Stomach smooth muscle (tissue), 2 donors: ENCODE data around the gene USP25.

Experiments
- H3K27ac ChIP-seq: one replicate; pipeline ENCODE4 v1.7.0; 2013; ENCODE audit warnings: mild to moderate bottlenecking, low read length, inconsistent platforms
- H3K27me3 ChIP-seq, 2 donors: one replicate each; pipeline ENCODE4 v1.7.0; 2013; ENCODE audit warnings: low read length in 2 of 2; ENCODE audit not compliant: insufficient read depth in 2 of 2, control insufficient read depth in 1 of 2
- H3K36me3 ChIP-seq, 2 donors: one replicate each; pipeline ENCODE4 v1.7.0; 2013; ENCODE audit warnings: low read length in 2 of 2; ENCODE audit not compliant: control insufficient read depth in 2 of 2, insufficient read depth in 2 of 2
- H3K4me1 ChIP-seq: one replicate; pipeline ENCODE4 v1.7.0; 2013; ENCODE audit warnings: low read length; ENCODE audit not compliant: control insufficient read depth, insufficient read depth
- H3K4me3 ChIP-seq, 2 donors: one replicate each; pipeline ENCODE4 v1.7.0; 2013; ENCODE audit warnings: low read length in 2 of 2
- H3K9ac ChIP-seq, 2 donors: one replicate each; pipeline ENCODE4 v1.7.0; 2013; ENCODE audit warnings: low read length in 2 of 2, mild to moderate bottlenecking in 1 of 2
- H3K9me3 ChIP-seq, 2 donors: one replicate each; pipeline ENCODE4 v1.7.0; 2013; ENCODE audit warnings: low read length in 2 of 2; ENCODE audit not compliant: control insufficient read depth in 2 of 2
- donor health status: healthy.
- donor health status: Pancreatic carcinoma.

Gene USP25

DNA sequence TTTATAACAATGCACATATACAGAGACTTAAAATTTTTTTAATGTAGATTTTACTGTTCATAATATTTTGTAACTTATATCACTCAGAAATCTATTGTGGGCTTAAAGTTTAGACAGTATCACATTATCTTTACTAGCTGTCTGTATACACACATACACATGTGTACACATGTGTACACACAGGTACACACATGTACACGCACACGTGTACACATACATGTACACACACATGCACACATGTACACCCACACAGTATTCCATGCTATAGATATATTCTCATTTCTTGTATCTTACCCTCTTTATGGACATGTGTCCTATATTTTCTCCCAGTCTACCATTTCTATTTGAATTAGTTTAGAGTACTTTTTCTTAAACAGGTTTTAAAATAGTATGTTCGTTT lies 123.3 kb downstream of the USP25 start:
- H3K4me3 ChIP-seq: no peak overlapping the region
- no peaks in the 10 kb centered on the region for H3K4me1 ChIP-seq
- H3K9ac ChIP-seq: no peak overlapping the region
- peaks cover 0 to 4% of the 10 kb centered on the region in 2 donors for H3K36me3 ChIP-seq
- H3K27me3 ChIP-seq: no peaks in the 10 kb centered on the region
- no peak overlapping the region for H3K27ac ChIP-seq
- H3K9me3 ChIP-seq: no peaks in the 10 kb centered on the region

DNA sequence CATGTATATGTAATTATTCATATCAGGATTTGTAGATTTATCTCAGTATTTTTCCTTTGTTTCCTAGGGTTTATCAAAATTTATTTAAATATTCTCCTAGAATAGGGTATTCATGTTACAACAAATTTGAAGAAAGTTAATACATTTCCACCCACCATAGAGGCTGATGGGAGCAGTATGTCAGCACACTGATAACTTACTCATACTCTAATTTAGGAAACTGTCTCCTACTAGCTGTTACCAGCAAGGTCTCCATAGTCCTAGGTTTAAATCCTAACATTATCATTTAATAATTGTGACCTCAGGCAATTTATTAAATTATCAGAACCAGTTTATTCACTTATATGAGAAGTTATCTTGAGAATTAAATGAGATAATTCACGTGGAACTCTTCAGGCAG lies 127.0 kb downstream of the USP25 start:
- Histone ChIP-seq H3K27ac (no peak overlapping the region), H3K4me1 (no peaks in the 10 kb centered on the region), H3K9ac (no peak overlapping the region), H3K27me3 (no peaks in the 10 kb centered on the region), H3K4me3 (no peak overlapping the region), H3K9me3 (no peaks in the 10 kb centered on the region), H3K36me3 (peaks cover 0 to 4% of the 10 kb centered on the region in 2 donors)

DNA sequence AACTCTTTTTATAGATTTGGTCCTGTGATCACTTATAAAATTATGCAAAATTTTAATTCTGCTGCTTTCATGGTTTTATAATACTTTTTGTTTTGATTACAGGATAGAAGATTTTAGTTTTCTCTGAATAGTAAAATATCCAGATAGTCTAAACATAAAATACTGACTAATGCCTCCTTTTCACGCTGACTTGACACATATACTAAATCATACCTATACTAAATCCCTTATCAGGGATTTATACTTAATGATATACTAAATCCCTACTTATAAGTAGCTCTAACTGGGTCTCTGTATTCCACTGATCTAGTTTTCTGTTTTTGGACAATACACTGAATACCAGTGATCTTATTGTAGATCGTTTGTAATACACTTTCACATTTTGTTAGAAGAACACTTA lies 128.0 kb downstream of the USP25 start:
- H3K36me3 ChIP-seq: peaks cover 0 to 4% of the 10 kb centered on the region in 2 donors
- no peaks in the 10 kb centered on the region for H3K27me3 ChIP-seq
- H3K27ac ChIP-seq: no peak overlapping the region
- no peaks in the 10 kb centered on the region for H3K9me3 ChIP-seq
- no peaks in the 10 kb centered on the region for H3K4me1 ChIP-seq
- no peak overlapping the region for H3K9ac ChIP-seq
- H3K4me3 ChIP-seq: no peak overlapping the region

DNA sequence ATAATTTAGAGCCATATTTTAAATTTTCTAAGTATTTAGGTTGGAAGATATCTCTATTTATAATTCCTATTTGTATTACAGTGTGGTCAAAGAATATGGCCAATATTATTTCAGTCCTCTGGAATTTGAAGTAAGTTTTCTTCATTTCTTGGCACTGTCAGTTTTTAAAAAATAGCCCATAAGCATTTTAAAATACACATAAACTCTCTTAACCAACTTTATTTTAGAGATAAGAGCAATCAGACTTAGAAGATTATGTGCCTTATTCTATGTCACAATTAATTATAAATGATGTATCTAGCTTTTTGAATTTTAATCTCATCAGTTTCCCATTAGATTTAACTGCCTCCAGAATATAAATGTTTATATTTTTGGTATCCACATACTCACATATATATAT lies 130.8 kb downstream of the USP25 start:
- no peak overlapping the region for H3K9ac ChIP-seq

DNA sequence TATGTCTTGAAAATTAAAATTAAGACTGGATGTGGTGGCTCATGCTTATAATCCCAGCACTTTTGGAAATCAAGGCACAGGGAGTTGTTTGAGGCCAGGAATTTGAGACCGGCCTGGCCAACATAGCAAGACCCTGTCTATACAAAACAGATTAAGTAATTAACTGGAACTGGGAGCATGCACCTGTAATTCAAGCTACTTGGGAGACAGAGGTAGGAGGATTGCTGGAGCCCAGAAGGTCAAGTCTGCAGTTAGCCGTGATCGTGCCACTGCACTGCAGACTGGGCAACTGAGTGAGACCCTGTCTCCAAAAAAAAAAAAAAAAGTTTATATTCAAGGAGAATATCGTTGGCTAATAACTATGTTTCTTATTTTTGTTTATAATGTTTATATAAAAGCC lies 139.2 kb downstream of the USP25 start:
- Histone ChIP-seq H3K4me1 (no peaks in the 10 kb centered on the region), H3K27ac (no peak overlapping the region), H3K36me3 (peaks cover 2 to 10% of the 10 kb centered on the region in 2 donors), H3K27me3 (no peaks in the 10 kb centered on the region), H3K9me3 (no peaks in the 10 kb centered on the region), H3K9ac (no peak overlapping the region), H3K4me3 (no peak overlapping the region)

More for the DNA sequence above, 130.8 kb downstream of the USP25 start:
- H3K4me3 ChIP-seq: no peak overlapping the region
- H3K27ac ChIP-seq: no peak overlapping the region
- no peaks in the 10 kb centered on the region for H3K36me3 ChIP-seq
- H3K27me3 ChIP-seq: no peaks in the 10 kb centered on the region
- no peaks in the 10 kb centered on the region for H3K9me3 ChIP-seq
- H3K4me1 ChIP-seq: no peaks in the 10 kb centered on the region

DNA sequence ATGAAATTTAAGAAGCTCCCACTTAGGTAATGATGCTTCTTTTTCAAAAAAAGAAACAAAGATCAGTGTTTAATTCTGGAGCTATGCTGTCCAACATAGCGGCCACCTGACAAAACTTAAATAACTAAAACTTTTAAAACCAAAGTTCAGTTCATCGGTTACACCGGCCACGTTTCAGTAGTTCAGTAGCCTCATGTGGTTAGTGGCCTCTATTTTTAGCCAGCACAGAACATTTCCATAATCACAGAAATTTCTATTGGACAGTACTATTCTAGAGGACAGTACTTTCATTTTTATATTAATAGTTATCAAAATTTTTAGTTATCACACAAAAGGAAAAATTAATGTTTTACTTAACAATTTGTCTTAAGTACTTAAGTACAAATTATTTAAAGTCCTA lies 141.0 kb downstream of the USP25 start:
- H3K4me3 ChIP-seq: no peak overlapping the region
- no peak overlapping the region for H3K27ac ChIP-seq
- no peaks in the 10 kb centered on the region for H3K4me1 ChIP-seq
- peaks cover 11 to 23% of the 10 kb centered on the region in 2 donors for H3K36me3 ChIP-seq
- H3K9me3 ChIP-seq: no peaks in the 10 kb centered on the region
- H3K9ac ChIP-seq: no peak overlapping the region
- H3K27me3 ChIP-seq: no peaks in the 10 kb centered on the region

DNA sequence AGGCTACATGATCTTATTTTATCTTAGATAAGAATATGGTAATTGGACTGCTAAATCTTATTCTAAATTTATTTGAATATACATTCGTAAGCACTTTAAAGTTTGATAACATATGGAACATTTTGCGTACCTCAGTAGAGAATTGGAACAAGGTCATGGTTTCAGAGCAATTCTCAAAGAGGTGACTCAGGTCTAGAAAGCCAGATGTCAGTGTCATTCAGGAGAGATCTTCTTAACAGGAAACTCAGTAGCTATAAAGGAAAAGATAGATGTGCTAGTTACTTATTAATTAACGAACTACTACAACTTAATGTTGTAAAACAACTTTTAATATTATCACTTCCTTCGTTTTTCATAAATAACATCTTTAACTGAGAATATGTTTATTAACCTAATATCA lies 142.5 kb downstream of the USP25 start:
- H3K36me3 ChIP-seq: peaks cover 10 to 19% of the 10 kb centered on the region in 2 donors

DNA sequence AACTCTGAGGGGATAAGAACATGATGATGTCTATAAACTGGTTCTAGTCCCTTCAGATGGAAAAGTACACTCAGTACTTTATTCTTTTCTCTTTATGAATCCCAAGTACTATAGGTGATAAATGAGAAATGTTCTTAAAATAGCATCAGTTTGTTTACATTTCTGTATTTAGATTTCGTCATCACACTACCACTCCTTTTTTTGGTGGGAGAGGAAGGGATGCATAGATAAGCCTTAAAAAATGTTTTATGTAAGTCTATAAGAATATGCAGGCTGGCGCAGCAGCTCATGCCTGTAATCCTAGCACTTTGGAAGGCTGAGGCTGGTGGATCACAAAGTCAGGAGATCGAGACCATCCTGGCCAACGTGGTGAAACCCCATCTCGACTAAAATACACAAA lies 144.8 kb downstream of the USP25 start:
- Histone ChIP-seq H3K9ac (no peak overlapping the region), H3K27ac (no peak overlapping the region), H3K4me1 (no peaks in the 10 kb centered on the region), H3K36me3 (peaks cover 18 to 23% of the 10 kb centered on the region in 2 donors), H3K27me3 (no peaks in the 10 kb centered on the region), H3K9me3 (no peaks in the 10 kb centered on the region), H3K4me3 (no peak overlapping the region)

More for the DNA sequence above, 142.5 kb downstream of the USP25 start:
- no peak overlapping the region for H3K27ac ChIP-seq
- H3K9ac ChIP-seq: no peak overlapping the region
- no peaks in the 10 kb centered on the region for H3K27me3 ChIP-seq
- no peaks in the 10 kb centered on the region for H3K9me3 ChIP-seq
- H3K4me1 ChIP-seq: no peaks in the 10 kb centered on the region
- no peak overlapping the region for H3K4me3 ChIP-seq

DNA sequence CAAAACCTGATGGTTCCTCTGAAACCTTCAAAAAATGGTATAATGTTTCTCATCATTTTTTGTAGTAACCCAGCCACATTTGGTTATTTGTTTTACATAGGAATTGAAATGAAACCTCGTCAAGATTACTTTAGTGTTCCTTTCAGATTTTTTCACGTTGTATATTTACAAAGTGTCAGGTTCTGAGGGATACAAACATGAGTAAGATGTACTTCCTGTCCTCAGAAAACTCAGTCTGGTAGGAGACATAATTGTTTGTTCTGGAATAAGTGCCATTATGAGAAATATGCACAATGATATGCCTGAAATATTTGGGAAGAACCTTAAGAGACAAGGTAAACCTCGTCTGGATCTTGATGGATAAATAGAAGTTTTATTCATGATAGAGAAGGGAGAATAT lies 145.5 kb downstream of the USP25 start:
- no peaks in the 10 kb centered on the region for H3K27me3 ChIP-seq
- no peak overlapping the region for H3K9ac ChIP-seq
- no peak overlapping the region for H3K27ac ChIP-seq
- no peaks in the 10 kb centered on the region for H3K4me1 ChIP-seq
- peaks cover 18 to 20% of the 10 kb centered on the region in 2 donors for H3K36me3 ChIP-seq
- H3K4me3 ChIP-seq: no peak overlapping the region
- H3K9me3 ChIP-seq: no peaks in the 10 kb centered on the region

DNA sequence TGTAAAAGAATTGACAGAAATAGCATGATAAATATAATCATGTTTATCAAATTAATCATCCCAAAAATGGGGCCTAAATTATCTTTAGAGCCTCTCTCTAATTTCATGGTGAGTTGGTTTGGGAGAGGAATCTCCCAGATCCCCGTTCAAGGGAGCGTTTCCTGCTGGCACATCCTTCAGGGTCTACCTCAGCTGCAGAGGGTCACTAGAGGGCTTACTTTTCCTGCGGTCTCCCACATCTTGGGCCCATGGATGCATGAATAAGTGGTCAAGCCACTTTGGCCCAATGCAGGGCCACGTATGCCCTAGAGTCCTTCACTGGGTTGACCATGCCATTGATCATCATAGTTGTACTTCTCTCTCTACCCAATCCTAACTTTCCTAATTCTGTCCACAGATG lies 164.1 kb downstream of the USP25 start:
- H3K4me3 ChIP-seq: no peak overlapping the region
- peaks cover 4% of the 10 kb centered on the region for H3K4me1 ChIP-seq
- no peaks in the 10 kb centered on the region for H3K9me3 ChIP-seq
- no peak overlapping the region for H3K27ac ChIP-seq
- no peaks in the 10 kb centered on the region for H3K36me3 ChIP-seq
- H3K9ac ChIP-seq: no peak overlapping the region
- H3K27me3 ChIP-seq: no peaks in the 10 kb centered on the region

DNA sequence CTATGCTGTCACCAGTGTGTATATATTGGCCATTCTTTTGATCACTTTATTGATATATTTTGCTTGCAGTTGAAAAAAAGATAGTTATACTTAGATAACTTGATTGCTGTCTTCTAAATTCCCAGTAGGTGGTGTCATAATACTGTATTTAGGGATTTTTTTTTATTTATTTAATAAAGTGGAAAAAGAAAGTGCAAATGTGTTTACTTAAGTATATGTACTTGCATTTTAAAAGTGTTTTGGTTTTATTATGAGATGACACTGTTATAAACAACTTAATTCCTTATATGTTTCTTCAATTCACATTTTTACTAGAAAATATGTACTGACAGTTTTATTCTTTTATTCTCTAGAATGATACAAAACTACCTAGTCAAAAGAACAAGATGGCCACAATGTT lies 164.8 kb downstream of the USP25 start:
- Histone ChIP-seq H3K4me3 (no peak overlapping the region), H3K9ac (no peak overlapping the region), H3K4me1 (peaks cover 4% of the 10 kb centered on the region), H3K27ac (no peak overlapping the region), H3K36me3 (no peaks in the 10 kb centered on the region), H3K27me3 (no peaks in the 10 kb centered on the region), H3K9me3 (no peaks in the 10 kb centered on the region)
